PC-9 (cell line): ENCODE results near the gene PYROXD2. TPM values are rescaled to one million over a fixed set of nuclear protein-coding genes. Genes with fewer than 3 reads are reported as not detected.

Source experiments
- BruUV-seq: library from RNA; stranded (reverse); fragments of 400-500 nt; replicated peaks from 2 replicates; lab custom pipeline; 2021; lab: Mats Ljungman, UMichigan
- CTCF ChIA-PET: fragments of 300-600 bp; sonication (Branson Sonifier 250); formaldehyde crosslinking; loops from one replicate; lab custom pipeline; 2022; ENCODE audit warnings: antibody characterized with exemption; lab: Charles Lee
- POLR2A ChIA-PET: fragments of 300-600 bp; sonication (Branson Sonifier 250); formaldehyde crosslinking; loops from one replicate; lab custom pipeline; 2022; ENCODE audit warnings: antibody characterized with exemption; ENCODE audit not compliant: unreplicated experiment; lab: Charles Lee
- DNase-seq, 2 experiments: peaks; one replicate each; pipeline versions ENCODE4 v3.0.0 to v3.0.0-alpha.2; 2015 to 2022; ENCODE audit warnings: mixed read lengths in 1 of 2
- H2AFZ ChIP-seq: fragments of 200-600 bp; sonication (generic); 2 replicates; pipeline ENCODE4 v1.8.1; 2017; ENCODE audit warnings: antibody characterized with exemption
- H3F3A ChIP-seq: fragments of 200-600 bp; sonication (generic); 2 replicates; pipeline ENCODE4 v1.8.1; 2017; ENCODE audit warnings: antibody characterized with exemption, mild to moderate bottlenecking, low read depth; ENCODE audit not compliant: insufficient read depth
- H3K27ac ChIP-seq: fragments of 200-600 bp; sonication (generic); 2 replicates; pipeline ENCODE4 v1.6.1; 2016; ENCODE audit warnings: mixed run types
- H3K27me3 ChIP-seq: fragments of 200-600 bp; sonication (generic); 2 replicates; pipeline ENCODE4 v1.6.1; 2016; ENCODE audit warnings: low read depth, mixed run types; ENCODE audit not compliant: insufficient read depth
- H3K36me3 ChIP-seq: fragments of 200-600 bp; sonication (generic); 2 replicates; pipeline ENCODE4 v1.6.1; 2016; ENCODE audit warnings: low read depth, mixed run types
- H3K4me1 ChIP-seq: fragments of 200-600 bp; sonication (generic); replicated peaks from 2 replicates; pipeline ENCODE4 v1.6.1; 2016; ENCODE audit warnings: mixed run types; ENCODE audit not compliant: insufficient read depth
- H3K4me2 ChIP-seq: fragments of 200-600 bp; sonication (generic); 2 replicates; pipeline ENCODE4 v1.6.1; 2017; ENCODE audit warnings: mixed run types
- H3K4me3 ChIP-seq: fragments of 200-600 bp; sonication (generic); 2 replicates; pipeline ENCODE4 v1.6.1; 2016; ENCODE audit warnings: mixed run types
- H3K79me2 ChIP-seq: fragments of 200-600 bp; sonication (generic); 2 replicates; pipeline ENCODE4 v1.6.1; 2017; ENCODE audit warnings: low read depth, mixed run types
- H3K9me2 ChIP-seq: fragments of 200-600 bp; sonication (generic); 2 replicates; pipeline ENCODE4 v1.8.1; 2017; ENCODE audit warnings: mild to moderate bottlenecking; ENCODE audit not compliant: insufficient read depth
- H3K9me3 ChIP-seq: fragments of 200-600 bp; sonication (generic); 2 replicates; pipeline ENCODE4 v1.8.1; 2016; ENCODE audit warnings: low read depth; ENCODE audit not compliant: insufficient read depth
- H4K20me1 ChIP-seq: fragments of 200-600 bp; sonication (generic); 2 replicates; pipeline ENCODE4 v1.8.1; 2017; ENCODE audit not compliant: insufficient read depth
- CTCF ChIP-seq: fragments of 200-600 bp; sonication (generic); conservative IDR thresholded peaks from 2 replicates; pipeline ENCODE4 v1.6.1; 2017; ENCODE audit warnings: mixed run types, antibody characterized with exemption, mild to moderate bottlenecking, moderate library complexity
- EZH2 ChIP-seq: fragments of 200-600 bp; sonication (generic); IDR thresholded peaks from 2 replicates; pipeline ENCODE4 v1.8.0; 2017; ENCODE audit warnings: antibody characterized with exemption, low read depth
- intact Hi-C: fragments of 100-400 bp; cut with micrococcal nuclease; formaldehyde crosslinking; loops from one replicate; pipeline ENCODE4 v1.10.0; 2022; ENCODE audit not compliant: unreplicated experiment
- total RNA-seq: library from RNA; stranded (reverse); gene quantifications from 2 replicates; pipeline ENCODE4 v1.2.3, GENCODE V29; 2021

Gene PYROXD2
- total RNA-seq, 1 experiment from 2014 or later: 28.0 TPM

- no TSS peak for BruUV-seq
- Histone ChIP-seq H3K27me3 (no peaks in the 10 kb centered on the region), H4K20me1 (no peaks in the 10 kb centered on the region), H2AFZ (no peak overlapping the region), H3K36me3 (no peaks in the 10 kb centered on the region), H3K4me3 (no peak overlapping the region), H3K9me3 (no peaks in the 10 kb centered on the region), H3K79me2 (no peaks in the 10 kb centered on the region), H3K4me2 (peak overlapping the region; percentile 19; the same call in 1 of the 2 replicates), H3K4me1 (peaks cover 8% of the 10 kb centered on the region), H3K27ac (no peak overlapping the region), H3K9me2 (no peaks in the 10 kb centered on the region), H3F3A (peaks cover 4% of the 10 kb centered on the region; the same call in 1 of the 2 replicates)
- no peak for TF ChIP-seq EZH2
- TF ChIP-seq CTCF: no peak
- ChIA-PET POLR2A (interaction anchor here (0.5 to 0.6 kb wide), 2 partner anchors 63 to 194 kb away, joined by 3 to 7 read pairs; no protein-coding TSS in a partner anchor), CTCF (no interaction called here)
- intact Hi-C loops: no loop called here
- peak; percentile 41 to 82 for DNase-seq
Observed at GRCh38 chr10:98433881-98434732, 19.1 kb upstream of the PYROXD2 start.

- Histone ChIP-seq H3K36me3 (no peaks in the 10 kb centered on the region), H3K27ac (no peak overlapping the region), H2AFZ (no peak overlapping the region), H3K4me2 (no peak overlapping the region), H3F3A (peaks cover 4% of the 10 kb centered on the region; the same call in 1 of the 2 replicates), H3K79me2 (no peaks in the 10 kb centered on the region), H3K4me1 (peaks cover 8% of the 10 kb centered on the region), H3K9me3 (no peaks in the 10 kb centered on the region), H3K9me2 (no peaks in the 10 kb centered on the region), H3K27me3 (no peaks in the 10 kb centered on the region), H3K4me3 (no peak overlapping the region), H4K20me1 (no peaks in the 10 kb centered on the region)
- ChIA-PET POLR2A (no interaction called here), CTCF (no interaction called here)
- DNase-seq: no peak
- BruUV-seq: no TSS peak
- TF ChIP-seq CTCF (no peak), EZH2 (no peak)
- intact Hi-C loops: no loop called here
Observed at GRCh38 chr10:98433371-98433770, 18.4 kb upstream of the PYROXD2 start.

- ChIA-PET CTCF (no interaction called here), POLR2A (no interaction called here)
- Histone ChIP-seq H3K4me1 (peaks cover 8% of the 10 kb centered on the region), H4K20me1 (no peaks in the 10 kb centered on the region), H3K79me2 (no peaks in the 10 kb centered on the region), H3K4me2 (no peak overlapping the region), H3K9me2 (no peaks in the 10 kb centered on the region), H3K4me3 (no peak overlapping the region), H2AFZ (no peak overlapping the region), H3K27ac (no peak overlapping the region), H3K27me3 (no peaks in the 10 kb centered on the region), H3K36me3 (no peaks in the 10 kb centered on the region), H3K9me3 (no peaks in the 10 kb centered on the region), H3F3A (peaks cover 4% of the 10 kb centered on the region; the same call in 1 of the 2 replicates)
- BruUV-seq: no TSS peak
- DNase-seq: no peak
- TF ChIP-seq CTCF: no peak
- TF ChIP-seq EZH2: no peak
- intact Hi-C loops: no loop called here
Observed at GRCh38 chr10:98432330-98432729, 17.3 kb upstream of the PYROXD2 start.
